Right renal cortex interstitium (tissue), 3 donors: Measurements from ENCODE around the gene RRP9. TPM values are rescaled to one million over a fixed set of nuclear protein-coding genes. Genes with fewer than 3 reads are reported as not detected.

Experiments used
- DNase-seq, 3 donors: peaks; one replicate each; pipeline ENCODE4 v3.0.0-alpha.2; 2013; ENCODE audit warnings: low read depth in 3 of 3, low spot score in 2 of 3
- polyA plus RNA-seq, 3 donors: library from polyadenylated mRNA; unstranded; fragments of 120-200 nt; gene quantifications; one replicate each; pipeline ENCODE4 v1.2.1, GENCODE V29; 2013; ENCODE audit not compliant: insufficient read length in 3 of 3

Gene RRP9
- polyA plus RNA-seq, 3 donors = 17.3 to 19.2 (median 17.5) TPM

- no peak for DNase-seq
Observed at GRCh38 chr3:51957520-51958205, 16.0 kb upstream of the RRP9 start.

GRCh38 chr3:51955893-51956770 lies 14.4 kb upstream of the RRP9 start:
- DNase-seq = no peak

- DNase-seq = no peak
Observed at GRCh38 chr3:51955175-51955892, 13.6 kb upstream of the RRP9 start, which contains the start of gene GPR62. TSS of gene GPR62 (plus strand) at chr3:51955381. CDS start at chr3:51955653, 272 bp downstream.

GRCh38 chr3:51954713-51955112 lies 13.0 kb upstream of the RRP9 start:
- no peak for DNase-seq

- DNase-seq = no peak
Observed at GRCh38 chr3:51954105-51954504, 12.4 kb upstream of the RRP9 start.

- DNase-seq = no peak
Observed at GRCh38 chr3:51953445-51953844, 11.7 kb upstream of the RRP9 start.

GRCh38 chr3:51950899-51951298 lies 9.2 kb upstream of the RRP9 start:
- no peak for DNase-seq

- DNase-seq = no peak
Observed at GRCh38 chr3:51949121-51949520, 7.4 kb upstream of the RRP9 start.

- no peak for DNase-seq
Observed at GRCh38 chr3:51948016-51948580, 6.4 kb upstream of the RRP9 start.

- no peak for DNase-seq
Observed at GRCh38 chr3:51947215-51947900, 5.7 kb upstream of the RRP9 start.

GRCh38 chr3:51946796-51947195 lies 5.1 kb upstream of the RRP9 start:
- DNase-seq = no peak

GRCh38 chr3:51945926-51946705 lies 4.4 kb upstream of the RRP9 start:
- DNase-seq = no peak

- no peak for DNase-seq
Observed at GRCh38 chr3:51945031-51945840, 3.5 kb upstream of the RRP9 start.

- no peak for DNase-seq
Observed at GRCh38 chr3:51944451-51945021, 2.8 kb upstream of the RRP9 start.

GRCh38 chr3:51943451-51944391 lies 2.0 kb upstream of the RRP9 start:
- DNase-seq = no peak

GRCh38 chr3:51942603-51943450 lies 1.1 kb upstream of the RRP9 start:
- no peak for DNase-seq

- DNase-seq = no peak
Observed at GRCh38 chr3:51941463-51941797, 274 bp downstream of the RRP9 start.
